ENCODE results near the gene INPP4B.

- TF ChIP-seq CTCF (IDR thresholded peaks at IDR 0.05) (no peak), POLR2A (IDR thresholded peaks at IDR 0.05) (no peak)
Measured at GRCh38 chr4:142700531-142700930, 145.6 kb downstream of the INPP4B start.

Measured in testis (tissue), 2 donors.